ENCODE results near the gene CYRIA. TPM values are rescaled to one million over a fixed set of nuclear protein-coding genes. Genes with fewer than 3 reads are reported as not detected.

The CYRIA gene
- total RNA-seq, 1 donor from 2014 or later = 1.0 TPM

- H3K4me1 ChIP-seq = peaks cover 18% of the 10 kb centered on the region
- H3K27ac ChIP-seq = no peak overlapping the region
- Mint-ChIP-seq H3K4me3 (no peak overlapping the region), H3K27ac (no peak overlapping the region), H3K36me3 (no peaks in the 10 kb centered on the region), H3K27me3 (ENCODE audit: insufficient read depth, low read depth) (peaks cover 2% of the 10 kb centered on the region), H3K9me3 (no peaks in the 10 kb centered on the region), H3K4me1 (peaks cover 40% of the 10 kb centered on the region)
- no peak overlapping the region for H3K4me3 ChIP-seq
- no peak for DNase-seq (ENCODE audit: low spot score)
- H4K20me1 ChIP-seq (ENCODE audit: low read depth) = no peaks in the 10 kb centered on the region
- H3K9ac ChIP-seq = no peak overlapping the region
- H3F3A ChIP-seq (ENCODE audit: low read depth) = no peaks in the 10 kb centered on the region
- no peaks in the 10 kb centered on the region for H3K36me3 ChIP-seq
- no peak overlapping the region for H3K4me2 ChIP-seq
- no peaks in the 10 kb centered on the region for H3K27me3 ChIP-seq
- TF ChIP-seq EZH2 (IDR thresholded peaks at IDR 0.05) = no peak
- TF ChIP-seq EZH2phosphoT487 (IDR thresholded peaks at IDR 0.05) = no peak
- TF ChIP-seq CTCF (IDR thresholded peaks at IDR 0.05) = no peak
- H2AFZ ChIP-seq (replicated peaks) = no peak overlapping the region
- H3K79me2 ChIP-seq (ENCODE audit: low read depth) = no peaks in the 10 kb centered on the region
- no peaks in the 10 kb centered on the region for H3K9me3 ChIP-seq (ENCODE audit: low read depth)
Measured at GRCh38 chr2:16654833-16655444, 10.7 kb downstream of the CYRIA start.

GRCh38 chr2:16653799-16654198, 11.8 kb downstream of the CYRIA start:
- no peak overlapping the region for H2AFZ ChIP-seq (replicated peaks)
- no peaks in the 10 kb centered on the region for H3F3A ChIP-seq (ENCODE audit: low read depth)
- Mint-ChIP-seq H3K27me3 (ENCODE audit: insufficient read depth, low read depth) (peaks cover 2% of the 10 kb centered on the region), H3K4me3 (no peak overlapping the region), H3K9me3 (no peaks in the 10 kb centered on the region), H3K4me1 (peaks cover 40% of the 10 kb centered on the region), H3K27ac (no peak overlapping the region), H3K36me3 (no peaks in the 10 kb centered on the region)
- H3K4me2 ChIP-seq = no peak overlapping the region
- H3K27me3 ChIP-seq = no peaks in the 10 kb centered on the region
- H3K9ac ChIP-seq = no peak overlapping the region
- H4K20me1 ChIP-seq (ENCODE audit: low read depth) = no peaks in the 10 kb centered on the region
- H3K9me3 ChIP-seq (ENCODE audit: low read depth) = no peaks in the 10 kb centered on the region
- no peak overlapping the region for H3K27ac ChIP-seq
- DNase-seq (ENCODE audit: low spot score) = no peak
- TF ChIP-seq EZH2phosphoT487 (IDR thresholded peaks at IDR 0.05) (no peak), EZH2 (IDR thresholded peaks at IDR 0.05) (no peak), CTCF (IDR thresholded peaks at IDR 0.05) (no peak)
- peaks cover 18% of the 10 kb centered on the region for H3K4me1 ChIP-seq
- H3K4me3 ChIP-seq = no peak overlapping the region
- no peaks in the 10 kb centered on the region for H3K79me2 ChIP-seq (ENCODE audit: low read depth)
- H3K36me3 ChIP-seq = no peaks in the 10 kb centered on the region

DNA sequence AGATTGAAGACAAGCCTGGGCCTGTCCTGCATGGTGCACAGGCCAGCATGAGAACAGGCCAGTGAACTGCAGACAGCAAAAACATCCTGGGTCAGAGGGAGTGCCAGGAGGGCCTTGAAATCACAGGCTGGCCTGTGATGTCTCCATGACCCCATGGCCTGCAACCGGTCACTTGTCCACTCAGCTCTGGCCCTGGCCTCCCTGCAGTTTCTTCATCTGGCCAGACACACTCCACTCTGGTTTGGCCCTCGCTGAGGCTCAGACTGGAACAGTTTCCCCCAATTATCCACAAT, 12.6 kb downstream of the CYRIA start:
- Mint-ChIP-seq H3K4me3 (no peak overlapping the region), H3K27me3 (ENCODE audit: insufficient read depth, low read depth) (no peaks in the 10 kb centered on the region), H3K36me3 (no peaks in the 10 kb centered on the region), H3K27ac (no peak overlapping the region), H3K4me1 (peaks cover 40% of the 10 kb centered on the region), H3K9me3 (no peaks in the 10 kb centered on the region)
- no peaks in the 10 kb centered on the region for H3F3A ChIP-seq (ENCODE audit: low read depth)
- H3K9me3 ChIP-seq (ENCODE audit: low read depth) = no peaks in the 10 kb centered on the region
- no peaks in the 10 kb centered on the region for H3K36me3 ChIP-seq
- no peak for DNase-seq (ENCODE audit: low spot score)
- TF ChIP-seq CTCF (IDR thresholded peaks at IDR 0.05) (no peak), EZH2phosphoT487 (IDR thresholded peaks at IDR 0.05) (no peak), EZH2 (IDR thresholded peaks at IDR 0.05) (no peak)
- H4K20me1 ChIP-seq (ENCODE audit: low read depth) = no peaks in the 10 kb centered on the region
- H3K4me2 ChIP-seq = no peak overlapping the region
- H2AFZ ChIP-seq (replicated peaks) = peak overlapping the region; percentile 52
- H3K4me1 ChIP-seq = peaks cover 18% of the 10 kb centered on the region
- H3K9ac ChIP-seq = no peak overlapping the region
- H3K79me2 ChIP-seq (ENCODE audit: low read depth) = no peaks in the 10 kb centered on the region
- no peaks in the 10 kb centered on the region for H3K27me3 ChIP-seq
- no peak overlapping the region for H3K27ac ChIP-seq
- no peak overlapping the region for H3K4me3 ChIP-seq

Measured in neural progenitor cell (in vitro differentiated cells).